ENCODE data around the gene LDB1. TPM values are rescaled to one million over a fixed set of nuclear protein-coding genes. Genes with fewer than 3 reads are reported as not detected.
A peak's percentile ranks its signal among the peaks of the same experiment; 100 is the strongest.

Gene LDB1
- total and polyA plus RNA-seq, 2 of the 13 experiments (the other 11 are each of a cell fraction or from before 2014, with no cell fraction given): 17.2 to 45.5 TPM

DNA sequence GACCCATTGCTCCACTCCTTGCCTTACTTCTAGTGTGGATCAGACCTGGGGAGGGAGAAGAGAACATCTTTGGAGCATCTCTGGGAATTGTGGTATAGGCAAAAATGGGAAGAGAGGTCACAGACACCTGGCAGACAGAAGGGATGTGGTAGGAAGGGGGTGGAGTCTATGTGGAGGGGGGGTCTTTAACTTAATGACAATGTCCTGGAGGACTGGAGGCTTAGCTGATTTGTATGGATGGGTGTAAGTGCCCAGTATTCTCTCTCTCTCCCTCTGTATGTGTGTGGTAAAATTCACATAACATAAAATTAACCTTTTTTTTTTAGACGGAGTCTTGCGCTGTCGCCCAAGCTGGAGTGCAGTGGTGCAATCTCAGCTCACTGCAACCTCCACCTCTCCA, 3.1 kb upstream of the LDB1 start:
- FAIRE-seq (no peak), DNase-seq (ENCODE audit: low spot score) (no peak), ATAC-seq (no peak)
- intact Hi-C loops (cut with micrococcal nuclease; ENCODE audit: unreplicated experiment): no loop called here
- Histone ChIP-seq H3K36me3 (replicated peaks in 1 of 2; ENCODE audit: control insufficient read depth in 1 of 2, insufficient read depth in 2 of 2, low read length in 2 of 2) (no peaks in the 10 kb centered on the region), H3K79me2 (ENCODE audit: insufficient read depth, low read length) (no peaks in the 10 kb centered on the region), H3K9ac (ENCODE audit: insufficient read depth, low read depth, low read length) (no peak overlapping the region), H2AFZ (ENCODE audit: low read length) (no peak overlapping the region), H3K9me3 (ENCODE audit: low read length) (no peaks in the 10 kb centered on the region), H3K4me1 (ENCODE audit: insufficient read depth, low read length) (peaks cover 38% of the 10 kb centered on the region), H4K20me1 (ENCODE audit: insufficient read depth, low read length) (no peaks in the 10 kb centered on the region), H3K27me3 (ENCODE audit: control insufficient read depth in 1 of 2, insufficient read depth in 2 of 2, low read length in 2 of 2) (peaks cover 0 to 7% of the 10 kb centered on the region in 2 experiments; a peak in 2 of 5 replicates), H3K4me3 (replicated peaks in 1 of 3; ENCODE audit: insufficient read depth in 1 of 3, low read depth in 2 of 3, low read length in 3 of 3) (no peak overlapping the region), H3K4me2 (ENCODE audit: low read depth, low read length) (no peak overlapping the region), H3K27ac (ENCODE audit: extremely low read length, insufficient read depth, low read length) (no peak overlapping the region)
- ChIA-PET POLR2A (no interaction called here), CTCF (ENCODE audit: low intra/inter-chr PET ratio, low total read pairs) (no interaction called here)
- BruUV-seq (replicated peaks): no TSS peak
- TF ChIP-seq DNMT1 (CRISPR knock-in tag; IDR thresholded peaks at IDR 0.05): no peak
- 85% methylated on average over 3 of the region's 3 CpGs for WGBS (ENCODE audit: low lambda C conversion rate)
- in situ Hi-C loops (cut with HindIII; ENCODE audit: extremely low pct_ligation_motif_present, low pct_unique_long_range_greater_than_20kb): no loop called here

GRCh38 chr10:102122450-102122849, 2.3 kb upstream of the LDB1 start:
- H3K27ac ChIP-seq (ENCODE audit: extremely low read length, insufficient read depth, low read length): no peak overlapping the region
- in situ Hi-C loops (cut with HindIII; ENCODE audit: extremely low pct_ligation_motif_present, low pct_unique_long_range_greater_than_20kb) (no loop called here), intact Hi-C loops (cut with micrococcal nuclease; ENCODE audit: unreplicated experiment) (no loop called here)
- no peak overlapping the region for H3K9ac ChIP-seq (ENCODE audit: insufficient read depth, low read depth, low read length)
- peak overlapping the region; percentile 96 for H3K4me2 ChIP-seq (ENCODE audit: low read depth, low read length)
- DNase-seq (ENCODE audit: low spot score): no peak
- no peak overlapping the region; a peak in 1 of 6 replicates for H3K4me3 ChIP-seq (replicated peaks in 1 of 3; ENCODE audit: insufficient read depth in 1 of 3, low read depth in 2 of 3, low read length in 3 of 3)
- POLR2A ChIA-PET: interaction anchor here (0.7 kb wide), 1 partner anchor 164 kb away, joined by 3 read pairs; no protein-coding TSS in a partner anchor
- no peaks in the 10 kb centered on the region for H3K79me2 ChIP-seq (ENCODE audit: insufficient read depth, low read length)
- TF ChIP-seq RFX5 (IDR thresholded peaks at IDR 0.05; ENCODE audit: low read depth, low read length) (no peak), SP2 (CRISPR knock-in tag; IDR thresholded peaks at IDR 0.05) (no peak), MEIS2 (CRISPR knock-in tag; IDR thresholded peaks at IDR 0.05) (no peak), ZNF503 (CRISPR knock-in tag; IDR thresholded peaks at IDR 0.05) (no peak), MAZ (IDR thresholded peaks at IDR 0.05; ENCODE audit: borderline replicate concordance, low read depth, low read length) (no peak), MAZ (CRISPR knock-in tag; IDR thresholded peaks at IDR 0.05; ENCODE audit: low read depth) (no peak), FOXP1 (IDR thresholded peaks at IDR 0.05) (no peak), FOXP1 (CRISPR knock-in tag; IDR thresholded peaks at IDR 0.05) (no peak), ZC3H4 (CRISPR knock-in tag; IDR thresholded peaks at IDR 0.05; ENCODE audit: borderline replicate concordance) (no peak), CBX2 (IDR thresholded peaks at IDR 0.05; ENCODE audit: low read depth, low read length) (no peak), CBX2 (CRISPR knock-in tag; IDR thresholded peaks at IDR 0.05; ENCODE audit: low read depth) (no peak), GZF1 (CRISPR knock-in tag; IDR thresholded peaks at IDR 0.05) (no peak), MAFG (CRISPR knock-in tag; IDR thresholded peaks at IDR 0.05) (no peak), GTF2F1 (IDR thresholded peaks at IDR 0.05; ENCODE audit: low read length) (no peak), ZNF720 (CRISPR knock-in tag; IDR thresholded peaks at IDR 0.05) (no peak)
- CTCF ChIA-PET (ENCODE audit: low intra/inter-chr PET ratio, low total read pairs): no interaction called here
- 78% methylated on average over 1 of the region's 1 CpG for WGBS (ENCODE audit: low lambda C conversion rate)
- no peak for ATAC-seq
- no TSS peak for BruUV-seq (replicated peaks)
- H3K9me3 ChIP-seq (ENCODE audit: low read length): no peaks in the 10 kb centered on the region
- peaks cover 0 to 7% of the 10 kb centered on the region in 2 experiments; a peak in 2 of 5 replicates for H3K27me3 ChIP-seq (ENCODE audit: control insufficient read depth in 1 of 2, insufficient read depth in 2 of 2, low read length in 2 of 2)
- peak overlapping the region; percentile 55 for H2AFZ ChIP-seq (ENCODE audit: low read length)
- H4K20me1 ChIP-seq (ENCODE audit: insufficient read depth, low read length): no peaks in the 10 kb centered on the region
- FAIRE-seq: no peak
- no peaks in the 10 kb centered on the region for H3K36me3 ChIP-seq (replicated peaks in 1 of 2; ENCODE audit: control insufficient read depth in 1 of 2, insufficient read depth in 2 of 2, low read length in 2 of 2)
- H3K4me1 ChIP-seq (ENCODE audit: insufficient read depth, low read length): peaks cover 45% of the 10 kb centered on the region
